ENCODE data around the gene BARX1. TPM values are rescaled to one million over a fixed set of nuclear protein-coding genes. Genes with fewer than 3 reads are reported as not detected.
A peak's percentile ranks its signal among the peaks of the same experiment; 100 is the strongest.

Gene BARX1
- total and polyA plus RNA-seq, 10 of the 15 experiments (the other 5 are each of a cell fraction or from before 2014, with no cell fraction given) = not detected

DNA sequence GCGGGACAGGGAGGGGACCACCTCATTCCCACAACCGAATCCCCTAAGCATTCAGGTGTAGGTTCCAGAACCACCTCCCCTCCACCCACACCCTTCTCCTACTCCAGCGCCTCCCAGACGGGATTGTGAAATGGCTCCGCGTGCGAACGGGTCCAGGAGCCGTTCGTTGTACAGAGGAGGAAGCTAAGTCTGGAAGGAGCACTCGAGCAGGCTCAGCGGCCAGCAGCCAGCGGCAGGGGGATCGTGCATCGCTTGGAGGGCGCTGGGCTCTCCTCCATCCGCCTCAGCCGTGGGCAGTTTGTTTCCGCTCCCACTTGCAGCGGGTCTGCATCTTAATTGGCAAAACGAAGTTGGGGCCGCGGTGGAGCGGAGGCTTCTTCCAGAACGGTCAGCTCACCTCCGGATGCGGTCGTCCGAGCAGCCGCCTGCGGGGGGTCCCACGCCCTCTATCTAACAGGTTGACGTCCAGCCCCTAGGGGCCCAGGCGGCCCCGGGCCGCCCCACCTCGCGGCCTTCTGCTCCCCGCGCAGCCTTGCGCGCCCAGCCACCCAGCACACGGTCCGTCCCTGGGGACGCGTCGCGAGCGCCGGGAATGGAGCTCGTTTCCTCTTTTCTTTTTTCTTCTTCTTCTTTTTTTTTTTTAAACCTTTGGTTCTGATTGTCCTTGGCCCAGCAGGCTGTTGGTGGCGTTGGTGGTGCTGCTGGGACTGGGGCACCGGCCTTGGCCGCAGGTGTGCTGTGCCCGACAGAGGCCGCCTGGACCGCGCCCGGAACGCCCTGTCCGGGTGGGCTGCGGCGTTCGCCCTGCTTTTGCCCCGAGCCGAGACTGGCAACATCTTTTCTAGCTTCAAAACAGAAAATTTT is 3.9 kb upstream of the BARX1 start (continued):
- TF ChIP-seq TCF3 (IDR thresholded peaks at IDR 0.05; ENCODE audit: borderline replicate concordance, insufficient read depth, low read depth, low read length) = no peak
- no peak for TF ChIP-seq ZNF24 (IDR thresholded peaks at IDR 0.05)
- no peak for TF ChIP-seq BACH1 (IDR thresholded peaks at IDR 0.05; ENCODE audit: borderline replicate concordance)
- TF ChIP-seq MXI1 (IDR thresholded peaks at IDR 0.05; ENCODE audit: low read depth, low read length) = no peak
- TF ChIP-seq SUZ12 (IDR thresholded peaks at IDR 0.05; ENCODE audit: unreplicated experiment) = peak; percentile 27
- TF ChIP-seq IRF4 (IDR thresholded peaks at IDR 0.05; ENCODE audit: low read depth, low read length) = no peak
- no peak for TF ChIP-seq FOS (IDR thresholded peaks at IDR 0.05; ENCODE audit: borderline replicate concordance, extremely low read depth, insufficient read length)

DNA sequence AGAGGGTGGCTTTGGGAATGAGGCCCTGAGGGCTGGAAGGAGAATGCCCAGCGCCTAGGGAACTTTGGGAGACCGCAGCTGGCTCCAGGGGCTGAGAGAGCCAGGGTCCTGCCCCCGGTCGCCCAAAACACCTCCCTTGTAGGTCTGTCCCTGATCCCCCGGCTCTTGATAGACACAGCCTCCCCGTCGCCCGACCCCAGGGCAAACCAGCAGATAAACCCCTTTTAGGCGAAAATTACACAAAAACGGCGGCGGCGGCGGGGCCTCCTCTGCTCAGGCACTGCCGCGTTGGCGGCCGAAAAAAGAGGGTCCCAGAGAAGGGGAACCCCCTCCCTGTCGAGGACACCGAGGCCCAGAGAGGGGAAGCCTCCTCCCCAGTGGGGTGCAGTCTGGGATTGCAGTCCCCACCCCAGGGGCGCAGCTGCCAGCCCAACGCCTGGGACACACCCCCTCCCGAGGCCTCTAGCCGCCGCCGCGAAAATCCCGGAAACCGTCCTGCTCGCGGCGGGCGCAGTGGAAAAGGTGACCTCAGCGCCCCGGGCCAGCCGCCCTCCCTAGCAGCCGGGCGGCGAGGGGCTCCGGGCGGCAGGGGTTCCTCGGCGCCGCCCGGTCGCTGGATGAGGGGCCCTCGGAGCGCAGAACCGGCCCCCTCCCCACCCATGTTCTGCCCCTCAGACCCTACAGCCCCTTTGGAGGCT is 3.1 kb upstream of the BARX1 start:
- no peak for DNase-seq (ENCODE audit: low read depth, low spot score)
- ChIA-PET POLR2A (no interaction called here), CTCF (no interaction called here), SMC1A (ENCODE audit: uncharacterized antibody, unreplicated experiment) (no interaction called here), RAD21 (ENCODE audit: unreplicated experiment) (no interaction called here)
- intact Hi-C loops (cut with micrococcal nuclease; ENCODE audit: unreplicated experiment) (no loop called here), in situ Hi-C loops (cut with MboI) (no loop called here)
- Histone ChIP-seq H3K9me3 (replicated peaks; ENCODE audit: control insufficient read depth, insufficient read depth, low read length) (no peaks in the 10 kb centered on the region), H3K27me3 (replicated peaks in 1 of 2; ENCODE audit: control insufficient read depth in 2 of 2, insufficient read depth in 2 of 2, low read length in 1 of 2) (peaks cover 22 to 32% of the 10 kb centered on the region in 2 experiments), H3K36me3 (ENCODE audit: control insufficient read depth in 2 of 2, insufficient read depth in 2 of 2, low read length in 1 of 2) (no peaks in the 10 kb centered on the region), H3K79me2 (ENCODE audit: control insufficient read depth, insufficient read depth, low read length) (no peaks in the 10 kb centered on the region), H2AFZ (ENCODE audit: control insufficient read depth, low read depth, low read length) (no peak overlapping the region), H3K9ac (ENCODE audit: control insufficient read depth, insufficient read depth, low read length) (no peak overlapping the region), H4K20me1 (ENCODE audit: control insufficient read depth, insufficient read depth) (no peaks in the 10 kb centered on the region), H3K27ac (ENCODE audit: control insufficient read depth, insufficient read depth) (no peak overlapping the region), H3K4me1 (ENCODE audit: control insufficient read depth, insufficient read depth, low read length) (no peaks in the 10 kb centered on the region), H3K4me2 (ENCODE audit: control insufficient read depth, insufficient read depth) (no peak overlapping the region), H3K4me3 (no peak overlapping the region)
- TF ChIP-seq MTA2 (IDR thresholded peaks at IDR 0.05; ENCODE audit: low read depth) (no peak), SUZ12 (IDR thresholded peaks at IDR 0.05; ENCODE audit: unreplicated experiment) (peak; percentile 48)
- FAIRE-seq = no peak
- BruUV-seq (replicated peaks) = no TSS peak
- ATAC-seq = no peak
- WGBS (ENCODE audit: insufficient coverage, insufficient replicate concordance, low lambda C conversion rate, missing lambda C conversion rate) = 12% methylated on average over 46 of the region's 49 CpGs
